Aorta (tissue), 5 donors: ENCODE data around the gene ATAD3C. TPM values are rescaled to one million over a fixed set of nuclear protein-coding genes. Genes with fewer than 3 reads are reported as not detected.
"Not testable (repeated sequence)": the region's sequence is repeated elsewhere in the genome, so short reads cannot be mapped to it uniquely, and the experiment has no call there.

ENCODE experiments used
- ATAC-seq: fragments of 200-7000 bp; cut with Tn5 transposase; one replicate; pipeline ENCODE4 v1.9.1; 2022; ENCODE audit warnings: moderate library complexity; ENCODE audit not compliant: low FRiP score
- DNase-seq, 2 donors: peaks; one replicate each; pipeline ENCODE4 v3.0.0-alpha.2; 2020
- H3K27ac ChIP-seq, 2 donors: one replicate each; pipeline ENCODE4 v1.5.1; 2013; ENCODE audit warnings: low read length in 2 of 2, mild to moderate bottlenecking in 2 of 2, moderate library complexity in 2 of 2, control low read depth in 1 of 2, inconsistent platforms in 1 of 2, low read depth in 1 of 2
- H3K27me3 ChIP-seq, 2 donors: one replicate each; pipeline ENCODE4 v1.6.1; 2013; ENCODE audit warnings: control low read depth in 1 of 2, low read length in 1 of 2, mild to moderate bottlenecking in 1 of 2, moderate library complexity in 1 of 2; ENCODE audit not compliant: insufficient read depth in 2 of 2, control insufficient read depth in 1 of 2
- H3K36me3 ChIP-seq, 2 donors: one replicate each; pipeline ENCODE4 v1.6.1; 2013; ENCODE audit warnings: control low read depth in 1 of 2, low read length in 1 of 2, mild to moderate bottlenecking in 1 of 2; ENCODE audit not compliant: insufficient read depth in 2 of 2, control insufficient read depth in 1 of 2
- H3K4me1 ChIP-seq, 2 donors: one replicate each; pipeline ENCODE4 v1.6.1; 2013; ENCODE audit warnings: low read length in 2 of 2, control low read depth in 1 of 2, mild to moderate bottlenecking in 1 of 2, moderate library complexity in 1 of 2; ENCODE audit not compliant: insufficient read depth in 2 of 2, control insufficient read depth in 1 of 2
- H3K4me3 ChIP-seq, 2 donors: one replicate each; pipeline ENCODE4 v1.5.1; 2013; ENCODE audit warnings: low read length in 2 of 2, control low read depth in 1 of 2, mild to moderate bottlenecking in 1 of 2
- H3K9me3 ChIP-seq: one replicate; pipeline ENCODE4 v1.6.1; 2013; ENCODE audit warnings: mild to moderate bottlenecking, low read length; ENCODE audit not compliant: control insufficient read depth
- WGBS, 2 donors: extraction: QIAGEN DNeasy Blood & Tissue Kit; methylation state at CpG; one replicate each; pipeline ENCODE4 v1.1.7; 2013; 5-methylcytosine and 5-hydroxymethylcytosine counted together
- intact Hi-C, 2 donors: fragments of 100-400 bp; cut with DNase I; formaldehyde crosslinking; loops; one replicate each; pipeline versions ENCODE4 v1.14.2 to v1.15.0; 2022
- polyA plus RNA-seq, 2 donors: library from polyadenylated mRNA; stranded (reverse); fragments of 200-250 nt; gene quantifications; one replicate each; pipeline ENCODE4 v1.2.3, GENCODE V29; 2013
- total RNA-seq, 2 donors: library from RNA; stranded (reverse); fragmentation: NEBNext Ultra II Directional; extraction: Animal tissue kit (Norgen Biotek cat#: 25700); gene quantifications; one replicate each; pipeline ENCODE4 v1.2.1, GENCODE V29; 2021
- donor health status: healthy with polysubstance abuse.
- donor health status: Bipolar disorder and iron deficiency.
- donor health status: DM: no; HTN: no; CAD: no.
- donor health status: DM: no; HTN: no; CAD: no.
- donor health status: DM: yes; HTN: yes; CAD: no.

ATAD3C gene
- total and polyA plus RNA-seq, 4 donors = 0.08 to 5.5 (median 0.42) TPM; not detected in 1

DNA sequence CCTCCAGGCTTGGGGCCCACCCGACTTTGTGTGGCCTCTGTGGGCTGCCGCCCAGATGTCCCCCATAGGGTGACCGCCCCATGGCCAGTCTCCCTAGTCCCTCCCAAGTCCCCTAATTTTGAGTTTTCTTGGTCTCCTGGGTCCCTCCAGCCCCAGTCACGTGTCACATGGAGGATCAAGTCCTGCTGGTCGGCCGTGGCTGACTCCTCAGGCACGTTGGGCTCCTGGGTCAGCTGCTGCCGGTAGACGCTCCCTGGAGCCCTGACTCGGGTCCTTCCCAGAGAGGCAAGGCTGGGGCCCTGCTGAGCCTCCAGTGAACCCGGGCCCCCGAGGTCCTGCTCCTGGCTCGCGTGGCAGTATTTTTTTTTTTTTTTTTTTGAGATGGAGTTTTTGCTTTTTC, 10.2 kb downstream of the ATAD3C start:
- ATAC-seq, H3K4me1 ChIP-seq, H3K36me3 ChIP-seq, H3K27ac ChIP-seq, intact Hi-C loops, H3K4me3 ChIP-seq, H3K9me3 ChIP-seq, H3K27me3 ChIP-seq, DNase-seq: not testable (repeated sequence)
- WGBS, 2 donors = 87 to 92% methylated on average over 12 to 14 of the region's 14 CpGs

DNA sequence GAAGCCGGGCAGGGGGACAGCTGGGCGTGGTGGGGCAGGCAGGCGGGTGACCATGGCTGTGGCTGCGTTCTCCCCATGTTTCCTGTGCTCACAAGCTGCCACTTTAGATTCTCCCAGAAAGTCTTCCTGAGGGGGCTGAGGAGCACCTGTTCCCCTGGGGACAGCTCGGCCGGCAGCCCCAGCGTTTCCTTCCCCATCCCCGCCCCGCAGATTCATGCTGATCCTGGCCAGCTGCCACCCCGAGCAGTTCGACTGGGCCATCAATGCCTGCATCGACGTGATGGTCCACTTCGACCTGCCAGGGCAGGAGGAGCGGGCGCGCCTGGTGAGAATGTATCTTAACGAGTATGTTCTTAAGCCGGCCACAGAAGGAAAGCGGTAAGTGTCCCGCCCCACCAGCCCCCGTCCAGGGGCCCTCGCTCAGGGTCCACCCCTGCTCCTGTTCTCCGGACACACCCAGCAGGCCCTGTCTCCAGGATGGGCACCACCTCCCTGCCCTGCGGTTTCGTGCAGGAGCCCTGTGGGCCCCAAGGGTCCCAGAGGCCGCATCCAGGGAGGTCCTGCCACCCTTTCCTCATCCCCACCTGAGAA, 11.1 kb downstream of the ATAD3C start:
- DNase-seq = no peak
- Histone ChIP-seq H3K9me3 (no peaks in the 10 kb centered on the region), H3K27ac (no peak overlapping the region), H3K36me3 (no peaks in the 10 kb centered on the region), H3K27me3 (no peaks in the 10 kb centered on the region), H3K4me1 (no peaks in the 10 kb centered on the region), H3K4me3 (no peak overlapping the region)
- WGBS, 2 donors = 85 to 86% methylated on average over 27 of the region's 27 CpGs
- intact Hi-C loops = no loop called here
- no peak for ATAC-seq

DNA sequence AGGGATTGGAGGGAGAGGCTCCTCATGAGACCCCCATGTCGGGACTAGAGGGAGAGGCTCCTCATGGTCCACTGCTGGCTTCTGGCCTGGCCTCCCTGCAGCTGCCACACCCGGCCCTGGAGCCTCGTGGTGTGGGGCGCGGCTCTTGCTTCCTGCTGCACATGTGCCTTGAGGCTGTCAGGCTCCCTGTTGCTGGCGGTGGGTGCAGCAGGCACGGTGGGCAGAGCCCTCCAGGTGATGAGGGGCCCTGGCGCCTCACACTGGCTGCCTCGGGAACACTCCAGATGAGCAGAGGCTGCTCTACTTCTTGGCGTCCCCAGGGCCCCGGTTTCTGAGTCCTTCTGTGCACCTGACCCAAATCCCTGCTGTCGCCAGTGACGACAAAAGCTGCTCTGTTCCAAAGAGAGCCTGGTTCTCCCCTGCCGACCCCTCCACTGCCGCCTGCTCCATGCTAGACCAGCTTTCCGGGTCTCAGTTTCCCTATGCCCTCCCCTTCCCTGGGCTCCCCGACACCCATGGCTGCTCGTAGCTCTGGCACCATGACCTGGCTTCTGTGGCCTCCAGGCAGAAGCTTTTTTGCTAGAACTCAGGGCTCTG, 12.3 kb downstream of the ATAD3C start:
- DNase-seq = no peak
- H3K27ac ChIP-seq = no peak overlapping the region
- H3K27me3 ChIP-seq = no peaks in the 10 kb centered on the region
- 64 to 73% methylated on average over 17 to 18 of the region's 18 CpGs for WGBS, 2 donors
- ATAC-seq = no peak
- intact Hi-C loops = no loop called here
- no peaks in the 10 kb centered on the region for H3K4me1 ChIP-seq
- no peak overlapping the region for H3K4me3 ChIP-seq
- no peaks in the 10 kb centered on the region for H3K9me3 ChIP-seq
- H3K36me3 ChIP-seq = no peaks in the 10 kb centered on the region

DNA sequence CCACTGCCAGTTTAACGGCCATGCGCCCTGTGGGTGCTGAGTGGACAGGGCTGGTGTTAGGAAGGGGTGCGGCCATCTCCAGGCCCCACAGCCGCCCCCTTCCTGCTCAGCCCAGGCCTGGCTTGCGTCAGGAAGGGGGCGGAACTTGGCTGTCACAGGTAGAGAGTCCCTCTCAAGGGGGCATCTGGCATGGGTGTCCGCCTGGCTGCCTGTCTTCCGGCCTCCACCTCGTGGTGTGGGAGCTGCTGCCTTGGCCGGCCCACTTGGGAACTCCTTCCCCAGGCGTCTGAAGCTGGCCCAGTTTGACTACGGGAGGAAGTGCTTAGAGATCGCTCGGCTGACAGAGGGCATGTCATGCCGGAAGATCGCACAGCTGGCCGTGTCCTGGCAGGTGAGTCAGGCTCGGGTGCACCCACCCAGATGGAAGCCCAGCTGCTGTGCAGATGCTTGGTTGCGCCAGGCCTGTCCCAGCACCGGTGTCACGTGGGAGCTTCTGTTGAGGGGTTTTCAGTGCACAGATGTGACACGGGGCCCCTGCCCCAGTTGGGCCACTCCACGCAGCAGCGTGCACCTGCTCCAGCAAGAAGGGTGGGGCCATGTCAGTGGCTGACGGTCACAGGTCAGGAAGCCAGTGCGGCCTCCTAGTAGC, 13.0 kb downstream of the ATAD3C start:
- no peak for DNase-seq
- intact Hi-C loops = no loop called here
- H3K9me3 ChIP-seq = no peaks in the 10 kb centered on the region
- H3K4me3 ChIP-seq = no peak overlapping the region
- no peak overlapping the region for H3K27ac ChIP-seq
- no peaks in the 10 kb centered on the region for H3K36me3 ChIP-seq
- no peaks in the 10 kb centered on the region for H3K27me3 ChIP-seq
- ATAC-seq = no peak
- no peaks in the 10 kb centered on the region for H3K4me1 ChIP-seq
- 56 to 63% methylated on average over 26 of the region's 26 CpGs for WGBS, 2 donors

DNA sequence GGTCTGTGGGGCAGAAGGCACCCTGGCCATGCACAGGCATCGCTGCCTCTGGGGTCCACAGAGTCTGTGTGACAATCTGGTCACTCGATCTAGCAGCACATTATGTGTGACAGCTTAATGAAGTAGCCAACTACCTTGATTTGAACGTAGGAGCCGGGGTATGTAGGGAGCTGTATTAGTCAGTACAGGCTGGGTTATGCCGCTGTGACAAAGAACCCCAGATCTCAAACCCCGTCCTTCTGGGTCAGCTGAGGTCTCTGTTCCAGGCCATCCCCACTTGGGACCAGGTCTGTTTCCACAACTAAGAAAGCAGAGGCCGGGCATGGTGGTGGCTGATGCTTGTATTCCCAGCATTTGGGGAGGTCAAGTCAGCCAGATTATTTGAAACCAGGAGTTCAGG, 13.8 kb downstream of the ATAD3C start:
- 83 to 89% methylated on average over 7 of the region's 7 CpGs for WGBS, 2 donors
- no peak overlapping the region for H3K4me3 ChIP-seq
- no peaks in the 10 kb centered on the region for H3K9me3 ChIP-seq
- no peaks in the 10 kb centered on the region for H3K4me1 ChIP-seq
- no peaks in the 10 kb centered on the region for H3K27me3 ChIP-seq
- intact Hi-C loops = no loop called here
- ATAC-seq (no peak), DNase-seq (no peak)
- H3K27ac ChIP-seq = no peak overlapping the region
- H3K36me3 ChIP-seq = no peaks in the 10 kb centered on the region

DNA sequence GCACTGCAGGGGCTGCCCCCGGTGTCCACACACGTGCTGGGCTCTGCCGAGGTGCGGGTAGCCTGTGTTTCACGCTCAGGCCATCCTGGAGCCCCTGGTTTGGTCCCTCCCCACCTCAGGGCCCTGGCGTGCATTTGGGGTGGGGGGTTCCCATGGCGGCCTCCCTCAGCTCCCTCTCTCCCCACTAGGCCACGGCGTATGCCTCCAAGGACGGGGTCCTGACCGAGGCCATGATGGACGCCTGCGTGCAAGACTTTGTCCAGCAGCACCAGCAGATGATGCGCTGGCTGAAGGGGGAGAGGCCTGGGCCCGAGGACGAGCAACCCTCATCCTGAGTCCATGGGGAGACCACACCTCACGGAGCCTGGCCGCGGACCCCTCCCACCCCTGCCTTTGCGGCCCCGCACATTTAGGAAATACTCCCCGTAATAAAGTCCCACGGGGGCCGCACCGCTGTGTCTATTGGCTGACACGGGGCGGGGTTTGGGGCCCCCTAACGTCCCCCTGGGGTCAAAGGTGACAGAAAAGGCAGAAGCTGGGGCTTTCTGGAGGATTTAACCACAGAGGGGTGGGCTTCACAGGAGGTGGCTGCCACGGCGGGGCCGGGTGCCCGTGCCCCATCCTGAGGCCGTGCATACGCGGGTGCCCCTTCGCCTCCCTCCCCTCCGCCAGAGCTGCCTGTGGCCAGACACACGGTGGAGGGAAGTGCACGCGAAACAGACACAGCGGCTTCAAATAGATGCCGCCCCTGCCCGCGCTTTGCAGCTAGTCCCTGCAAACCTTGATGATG, 18.9 kb downstream of the ATAD3C start:
- H3K4me3 ChIP-seq, H3K27ac ChIP-seq, intact Hi-C loops, H3K4me1 ChIP-seq, H3K36me3 ChIP-seq, H3K27me3 ChIP-seq, H3K9me3 ChIP-seq, ATAC-seq, DNase-seq: not testable (repeated sequence)
- WGBS, 2 donors = 79% methylated on average over 32 to 44 of the region's 44 CpGs

DNA sequence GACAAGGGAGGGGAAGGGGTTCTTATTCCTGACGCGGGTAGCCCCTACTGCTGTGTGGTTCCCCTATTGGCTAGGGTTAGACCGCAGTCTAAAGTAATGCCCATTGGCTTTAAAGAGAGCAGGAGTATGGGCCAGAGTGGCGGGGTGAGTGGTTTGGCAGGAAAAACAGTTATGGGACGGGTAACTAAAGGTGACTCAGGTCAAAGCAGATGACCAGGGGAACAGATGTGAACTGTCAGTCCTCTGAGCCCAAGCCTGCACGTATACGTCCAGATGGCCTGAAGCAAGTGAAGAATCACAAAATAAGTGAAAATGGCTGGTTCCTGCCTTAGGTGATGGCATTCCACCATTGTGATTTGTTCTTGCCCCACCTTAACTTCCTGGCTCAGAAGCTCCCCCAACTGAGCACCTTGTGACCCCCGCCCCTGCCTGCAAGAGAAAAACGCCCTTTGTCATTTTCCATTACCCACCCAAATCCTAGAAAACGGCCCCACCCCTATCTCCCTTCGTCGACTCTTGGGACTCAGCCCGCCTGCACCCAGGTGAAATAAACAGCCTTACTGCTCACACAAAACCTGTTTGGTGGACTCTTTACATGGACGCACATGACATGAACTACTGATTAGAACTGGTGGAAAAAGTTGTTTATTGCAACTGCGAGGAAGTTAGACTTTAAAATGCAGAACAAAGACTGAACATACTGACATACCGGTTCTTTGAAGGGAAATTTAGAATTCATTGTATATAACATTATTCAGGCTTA, 21.3 kb downstream of the ATAD3C start:
- H3K27ac ChIP-seq = no peak overlapping the region
- peak overlapping the region; percentile 27 to 29 for H3K4me3 ChIP-seq
- intact Hi-C loops = no loop called here
- ATAC-seq = no peak
- 16 to 17% methylated on average over 16 of the region's 16 CpGs for whole genome bisulfite sequencing, 2 donors
- no peaks in the 10 kb centered on the region for H3K36me3 ChIP-seq
- H3K4me1 ChIP-seq = no peaks in the 10 kb centered on the region
- no peaks in the 10 kb centered on the region for H3K9me3 ChIP-seq
- DNase-seq = no peak
- H3K27me3 ChIP-seq = no peaks in the 10 kb centered on the region

DNA sequence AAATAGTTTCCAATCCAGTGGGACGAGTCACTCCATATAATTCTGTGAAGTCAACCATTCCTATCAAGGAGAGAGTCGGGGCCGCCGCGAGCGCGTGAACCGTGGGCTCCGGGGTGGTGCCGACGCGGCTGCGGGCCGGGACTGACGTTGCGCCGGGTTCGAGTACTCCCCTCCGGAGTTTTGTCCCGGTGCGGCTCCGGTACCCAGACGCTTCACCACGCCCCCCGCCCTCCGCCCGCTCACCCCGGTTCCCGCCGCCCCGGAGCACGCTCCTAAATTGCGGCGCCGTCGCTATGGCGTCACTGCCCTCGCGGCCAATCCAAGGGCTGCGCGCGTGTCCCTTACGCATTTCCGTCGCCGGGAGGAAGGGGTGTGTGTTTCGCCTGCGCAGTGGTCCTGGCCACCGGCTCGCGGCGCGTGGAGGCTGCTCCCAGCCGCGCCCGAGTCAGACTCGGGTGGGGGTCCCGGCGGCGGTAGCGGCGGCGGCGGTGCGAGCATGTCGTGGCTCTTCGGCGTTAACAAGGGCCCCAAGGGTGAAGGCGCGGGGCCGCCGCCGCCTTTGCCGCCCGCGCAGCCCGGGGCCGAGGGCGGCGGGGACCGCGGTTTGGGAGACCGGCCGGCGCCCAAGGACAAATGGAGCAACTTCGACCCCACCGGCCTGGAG, 22.0 kb downstream of the ATAD3C start, which contains the start of gene ATAD3B:
ATAD3B (plus strand) TSS at position 377 of the 664 bp plus-strand sequence; CDS start at position 497, 120 bp downstream.
- no peaks in the 10 kb centered on the region for H3K9me3 ChIP-seq
- ATAC-seq (peak; percentile 96), DNase-seq (peak; percentile 95 to 96)
- no peaks in the 10 kb centered on the region for H3K4me1 ChIP-seq
- H3K4me3 ChIP-seq = peak within 1 kb of the TSS; percentile 35 to 44
- WGBS, 2 donors = 0 to 1% methylated on average over 69 to 87 of the region's 87 CpGs
- no peak within 1 kb of the TSS for H3K27ac ChIP-seq
- intact Hi-C loops = no loop called here
- H3K27me3 ChIP-seq = no peaks in the 10 kb centered on the region
- H3K36me3 ChIP-seq = no peaks in the 10 kb centered on the region
